Measurements from ENCODE around the gene AAK1.

DNA sequence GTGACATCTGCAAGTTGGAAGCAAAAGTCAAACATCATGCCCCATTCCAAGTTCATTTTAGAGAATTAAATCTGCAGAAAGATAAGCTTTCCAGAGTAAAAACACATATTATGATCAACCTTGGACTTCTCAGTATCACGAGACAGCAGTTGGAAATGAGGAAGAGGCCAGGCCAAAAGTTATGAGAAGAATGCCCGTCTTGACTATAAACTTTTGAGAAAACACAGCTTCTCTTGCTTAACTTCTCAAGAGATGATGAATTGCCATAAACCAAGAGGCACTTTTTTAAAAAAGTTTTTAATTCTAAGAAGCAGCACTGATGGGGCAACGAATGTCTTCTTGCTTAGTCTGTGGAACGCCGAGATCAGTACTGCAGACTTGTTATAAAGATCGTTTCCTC lies 153.7 kb downstream of the AAK1 start:
- TF ChIP-seq, protein P1, sequence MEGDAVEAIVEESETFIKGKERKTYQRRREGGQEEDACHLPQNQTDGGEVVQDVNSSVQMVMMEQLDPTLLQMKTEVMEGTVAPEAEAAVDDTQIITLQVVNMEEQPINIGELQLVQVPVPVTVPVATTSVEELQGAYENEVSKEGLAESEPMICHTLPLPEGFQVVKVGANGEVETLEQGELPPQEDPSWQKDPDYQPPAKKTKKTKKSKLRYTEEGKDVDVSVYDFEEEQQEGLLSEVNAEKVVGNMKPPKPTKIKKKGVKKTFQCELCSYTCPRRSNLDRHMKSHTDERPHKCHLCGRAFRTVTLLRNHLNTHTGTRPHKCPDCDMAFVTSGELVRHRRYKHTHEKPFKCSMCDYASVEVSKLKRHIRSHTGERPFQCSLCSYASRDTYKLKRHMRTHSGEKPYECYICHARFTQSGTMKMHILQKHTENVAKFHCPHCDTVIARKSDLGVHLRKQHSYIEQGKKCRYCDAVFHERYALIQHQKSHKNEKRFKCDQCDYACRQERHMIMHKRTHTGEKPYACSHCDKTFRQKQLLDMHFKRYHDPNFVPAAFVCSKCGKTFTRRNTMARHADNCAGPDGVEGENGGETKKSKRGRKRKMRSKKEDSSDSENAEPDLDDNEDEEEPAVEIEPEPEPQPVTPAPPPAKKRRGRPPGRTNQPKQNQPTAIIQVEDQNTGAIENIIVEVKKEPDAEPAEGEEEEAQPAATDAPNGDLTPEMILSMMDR (IDR thresholded peaks at IDR 0.05; ENCODE audit: borderline replicate concordance, extremely low read depth, low read length, poor library complexity, severe bottlenecking) = no peak
- TF ChIP-seq EZH2 (IDR thresholded peaks at IDR 0.05; ENCODE audit: borderline replicate concordance, low read depth, low read length, severe bottlenecking) = no peak
